AG10803 (cell line): ENCODE results near the gene UBL4B.

ENCODE experiments used
- DNase-seq: peaks from one replicate; pipeline ENCODE4 v3.0.0; 2010; ENCODE audit warnings: low read depth
- H3K4me3 ChIP-seq: 2 replicates; pipeline ENCODE4 v1.5.1; 2011; ENCODE audit warnings: mild to moderate bottlenecking, low read length, control low read depth
- CTCF ChIP-seq: conservative IDR thresholded peaks from 2 replicates; pipeline ENCODE4 v1.5.1; 2011; ENCODE audit warnings: mild to moderate bottlenecking, low read length, control low read depth, inconsistent platforms

UBL4B gene

GRCh38 chr1:110091791-110092190, 20.5 kb upstream of the UBL4B start:
- H3K4me3 ChIP-seq: no peak overlapping the region
- TF ChIP-seq CTCF: no peak
- peak; percentile 50 for DNase-seq

GRCh38 chr1:110092991-110093390, 19.3 kb upstream of the UBL4B start:
- no peak for DNase-seq
- TF ChIP-seq CTCF: no peak
- no peak overlapping the region for H3K4me3 ChIP-seq

- no peak overlapping the region for H3K4me3 ChIP-seq
- DNase-seq: no peak
- no peak for TF ChIP-seq CTCF
Measured at GRCh38 chr1:110094931-110095654, 17.1 kb upstream of the UBL4B start.

GRCh38 chr1:110097507-110098221, 14.6 kb upstream of the UBL4B start:
- TF ChIP-seq CTCF: no peak
- H3K4me3 ChIP-seq: no peak overlapping the region
- DNase-seq: no peak

- no peak overlapping the region for H3K4me3 ChIP-seq
- DNase-seq: no peak
- no peak for TF ChIP-seq CTCF
Measured at GRCh38 chr1:110098222-110099026, 13.8 kb upstream of the UBL4B start.

GRCh38 chr1:110100335-110100734, 11.9 kb upstream of the UBL4B start:
- no peak for DNase-seq
- no peak for TF ChIP-seq CTCF
- no peak overlapping the region for H3K4me3 ChIP-seq
